Neural cell (in vitro differentiated cells): ENCODE measurements around the gene FXN.

Experiments used
- EZH2 ChIP-seq: fragments of 200-600, 300-800 bp; shearing (Covaris generic), sonication (generic); IDR thresholded peaks from 2 replicates; pipeline ENCODE4 v1.6.1; 2014; ENCODE audit warnings: antibody characterized with exemption, low read length, borderline replicate concordance, mild to moderate bottlenecking; ENCODE audit not compliant: insufficient read depth, poor library complexity, severe bottlenecking
- POLR2AphosphoS5 ChIP-seq: IDR thresholded peaks from 2 replicates; pipeline ENCODE4 v1.6.1; 2012

DNA sequence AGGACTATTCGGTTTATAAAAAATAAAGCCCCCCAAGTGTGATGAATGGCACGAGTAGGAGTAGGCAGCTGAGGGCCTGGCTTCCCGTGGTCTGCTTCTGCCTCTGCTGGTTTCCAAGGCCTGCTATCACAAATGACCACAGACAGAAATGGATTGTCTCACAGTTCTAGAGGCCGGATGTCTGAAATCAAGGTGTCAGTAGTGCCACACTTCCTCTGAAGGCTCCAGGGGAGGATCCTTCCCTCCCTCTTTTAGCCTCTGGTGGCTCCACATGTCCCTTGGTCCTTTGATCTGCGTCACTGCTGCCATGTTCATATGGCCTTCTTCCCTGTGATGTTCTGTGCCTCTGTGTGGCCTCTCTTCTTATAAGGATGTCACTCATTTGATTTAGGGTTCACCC is 36.7 kb upstream of the FXN start:
- TF ChIP-seq POLR2AphosphoS5 (no peak), EZH2 (no peak)
